ENCODE results near the gene CLIC5.

Gene CLIC5

DNA sequence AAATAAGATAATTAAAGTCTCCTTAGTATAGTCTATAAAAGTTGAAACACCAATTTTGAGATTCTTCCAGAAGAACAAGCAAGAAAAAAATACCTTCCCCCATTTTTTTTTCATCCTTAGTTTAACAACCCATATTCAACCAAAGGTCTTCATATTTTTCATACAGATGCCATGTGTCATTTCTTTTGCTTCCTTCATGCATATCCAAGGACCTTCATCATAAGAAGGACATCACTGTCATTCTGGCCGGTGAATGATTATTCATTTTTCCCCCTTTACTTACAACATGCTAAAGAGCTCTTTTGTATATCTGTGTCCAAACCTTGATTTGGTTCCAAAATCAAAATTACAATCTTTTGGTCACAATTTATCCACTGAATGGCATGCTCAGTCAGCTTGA lies 21.3 kb upstream of the CLIC5 start:
- Histone ChIP-seq H3K4me3 (ENCODE audit: control insufficient read depth in 1 of 7, extremely low read depth in 1 of 7, insufficient read depth in 4 of 7, low read depth in 2 of 7, low read length in 6 of 7) (no peak overlapping the region), H3K9me3 (ENCODE audit: control extremely low read depth in 1 of 5, control insufficient read depth in 4 of 5, insufficient read depth in 2 of 5, low read depth in 1 of 5, low read length in 4 of 5) (no peaks in the 10 kb centered on the region), H3K36me3 (ENCODE audit: control insufficient read depth in 4 of 4, insufficient read depth in 4 of 4, low read length in 3 of 4) (no peaks in the 10 kb centered on the region), H3K27ac (ENCODE audit: insufficient read depth in 1 of 2, low read depth in 1 of 2, low read length in 2 of 2, poor library complexity in 1 of 2, severe bottlenecking in 2 of 2) (no peak overlapping the region), H3K27me3 (replicated peaks in 2 of 5; ENCODE audit: control insufficient read depth in 4 of 5, insufficient read depth in 5 of 5, low read length in 4 of 5) (no peaks in the 10 kb centered on the region), H3K4me1 (ENCODE audit: control extremely low read depth in 1 of 4, control insufficient read depth in 4 of 4, insufficient read depth in 4 of 4, low read length in 3 of 4) (no peaks in the 10 kb centered on the region)
- WGBS (ENCODE audit: insufficient coverage), result 90% methylated on average over 1 of the region's 1 CpG
- CTCF ChIA-PET, result no interaction called here
- POLR2A ChIA-PET, result interaction anchor here (0.7 kb wide), 1 partner anchor 124 kb away, joined by 3 read pairs; no protein-coding TSS in a partner anchor
- no peak for DNase-seq

GRCh38 chr6:46035242-46035641 lies 19.6 kb upstream of the CLIC5 start:
- Histone ChIP-seq H3K27ac (ENCODE audit: insufficient read depth in 1 of 2, low read depth in 1 of 2, low read length in 2 of 2, poor library complexity in 1 of 2, severe bottlenecking in 2 of 2) (no peak overlapping the region), H3K36me3 (ENCODE audit: control insufficient read depth in 4 of 4, insufficient read depth in 4 of 4, low read length in 3 of 4) (no peaks in the 10 kb centered on the region), H3K9me3 (ENCODE audit: control extremely low read depth in 1 of 5, control insufficient read depth in 4 of 5, insufficient read depth in 2 of 5, low read depth in 1 of 5, low read length in 4 of 5) (no peaks in the 10 kb centered on the region), H3K4me1 (ENCODE audit: control extremely low read depth in 1 of 4, control insufficient read depth in 4 of 4, insufficient read depth in 4 of 4, low read length in 3 of 4) (no peaks in the 10 kb centered on the region), H3K27me3 (replicated peaks in 2 of 5; ENCODE audit: control insufficient read depth in 4 of 5, insufficient read depth in 5 of 5, low read length in 4 of 5) (no peaks in the 10 kb centered on the region), H3K4me3 (ENCODE audit: control insufficient read depth in 1 of 7, extremely low read depth in 1 of 7, insufficient read depth in 4 of 7, low read depth in 2 of 7, low read length in 6 of 7) (no peak overlapping the region)
- no CpG with 5 or more reads among the region's 1 CpG for WGBS (ENCODE audit: insufficient coverage)
- DNase-seq, result no peak
- ChIA-PET POLR2A (no interaction called here), CTCF (no interaction called here)

GRCh38 chr6:46032110-46032998 lies 16.7 kb upstream of the CLIC5 start:
- Histone ChIP-seq H3K36me3 (ENCODE audit: control insufficient read depth in 4 of 4, insufficient read depth in 4 of 4, low read length in 3 of 4) (no peaks in the 10 kb centered on the region), H3K4me1 (ENCODE audit: control extremely low read depth in 1 of 4, control insufficient read depth in 4 of 4, insufficient read depth in 4 of 4, low read length in 3 of 4) (no peaks in the 10 kb centered on the region), H3K9me3 (ENCODE audit: control extremely low read depth in 1 of 5, control insufficient read depth in 4 of 5, insufficient read depth in 2 of 5, low read depth in 1 of 5, low read length in 4 of 5) (no peaks in the 10 kb centered on the region), H3K27ac (ENCODE audit: insufficient read depth in 1 of 2, low read depth in 1 of 2, low read length in 2 of 2, poor library complexity in 1 of 2, severe bottlenecking in 2 of 2) (no peak overlapping the region), H3K4me3 (ENCODE audit: control insufficient read depth in 1 of 7, extremely low read depth in 1 of 7, insufficient read depth in 4 of 7, low read depth in 2 of 7, low read length in 6 of 7) (no peak overlapping the region), H3K27me3 (replicated peaks in 2 of 5; ENCODE audit: control insufficient read depth in 4 of 5, insufficient read depth in 5 of 5, low read length in 4 of 5) (no peaks in the 10 kb centered on the region)
- DNase-seq, result peak in 2 of 3 donors; percentile 22 to 33
- ChIA-PET POLR2A (interaction anchor here (0.6 kb wide), 1 partner anchor 11 kb away, joined by 3 read pairs; no protein-coding TSS in a partner anchor), CTCF (interaction anchor here (0.6 to 1.3 kb wide), 3 partner anchors 12 to 36 kb away, joined by 3 read pairs; no protein-coding TSS in a partner anchor)
- WGBS (ENCODE audit: insufficient coverage), result 83% methylated on average over 3 of the region's 6 CpGs

- no peaks in the 10 kb centered on the region for H3K4me1 ChIP-seq (ENCODE audit: control extremely low read depth in 1 of 4, control insufficient read depth in 4 of 4, insufficient read depth in 4 of 4, low read length in 3 of 4)
- CTCF ChIA-PET, result no interaction called here
- POLR2A ChIA-PET, result no interaction called here
These were observed 13.9 kb upstream of the CLIC5 start for GRCh38 chr6:46029602-46030001.

DNA sequence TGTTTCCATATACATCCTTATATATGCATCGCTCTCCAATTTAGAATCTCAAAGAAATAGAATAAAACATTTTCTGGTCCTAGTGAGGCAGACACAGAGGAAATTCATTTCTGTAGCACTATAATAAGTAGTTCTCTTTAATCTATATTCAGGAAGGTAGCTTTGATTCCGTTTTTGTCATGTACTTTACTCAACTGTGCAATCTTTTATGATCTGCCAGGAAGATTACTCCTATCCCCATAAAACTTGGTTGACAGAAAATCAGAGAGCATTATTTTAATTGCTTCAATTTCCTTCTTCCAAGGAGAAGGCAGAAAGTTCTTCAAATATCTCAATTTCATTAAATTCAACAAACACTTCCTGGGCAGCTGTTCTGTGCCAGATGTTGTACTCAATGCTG lies 10.6 kb upstream of the CLIC5 start:
- 100% methylated on average over 1 of the region's 2 CpGs for WGBS (ENCODE audit: insufficient coverage)
- no peak for DNase-seq
- peaks cover 0 to 3% (median 0%) of the 10 kb centered on the region in 5 experiments for H3K27me3 ChIP-seq (replicated peaks in 2 of 5; ENCODE audit: control insufficient read depth in 4 of 5, insufficient read depth in 5 of 5, low read length in 4 of 5)
- no peak overlapping the region for H3K27ac ChIP-seq (ENCODE audit: insufficient read depth in 1 of 2, low read depth in 1 of 2, low read length in 2 of 2, poor library complexity in 1 of 2, severe bottlenecking in 2 of 2)
- ChIA-PET POLR2A (no interaction called here), CTCF (no interaction called here)
- no peaks in the 10 kb centered on the region for H3K36me3 ChIP-seq (ENCODE audit: control insufficient read depth in 4 of 4, insufficient read depth in 4 of 4, low read length in 3 of 4)
- no peaks in the 10 kb centered on the region for H3K4me1 ChIP-seq (ENCODE audit: control extremely low read depth in 1 of 4, control insufficient read depth in 4 of 4, insufficient read depth in 4 of 4, low read length in 3 of 4)
- H3K9me3 ChIP-seq (ENCODE audit: control extremely low read depth in 1 of 5, control insufficient read depth in 4 of 5, insufficient read depth in 2 of 5, low read depth in 1 of 5, low read length in 4 of 5), result peaks cover 0 to 1% (median 0%) of the 10 kb centered on the region in 5 experiments
- no peak overlapping the region for H3K4me3 ChIP-seq (ENCODE audit: control insufficient read depth in 1 of 7, extremely low read depth in 1 of 7, insufficient read depth in 4 of 7, low read depth in 2 of 7, low read length in 6 of 7)

More at GRCh38 chr6:46029602-46030001, 13.9 kb upstream of the CLIC5 start:
- WGBS (ENCODE audit: insufficient coverage), result 100% methylated on average over 1 of the region's 1 CpG
- H3K9me3 ChIP-seq (ENCODE audit: control extremely low read depth in 1 of 5, control insufficient read depth in 4 of 5, insufficient read depth in 2 of 5, low read depth in 1 of 5, low read length in 4 of 5), result no peaks in the 10 kb centered on the region
- no peaks in the 10 kb centered on the region for H3K27me3 ChIP-seq (replicated peaks in 2 of 5; ENCODE audit: control insufficient read depth in 4 of 5, insufficient read depth in 5 of 5, low read length in 4 of 5)
- DNase-seq, result no peak
- H3K4me3 ChIP-seq (ENCODE audit: control insufficient read depth in 1 of 7, extremely low read depth in 1 of 7, insufficient read depth in 4 of 7, low read depth in 2 of 7, low read length in 6 of 7), result no peak overlapping the region
- no peak overlapping the region for H3K27ac ChIP-seq (ENCODE audit: insufficient read depth in 1 of 2, low read depth in 1 of 2, low read length in 2 of 2, poor library complexity in 1 of 2, severe bottlenecking in 2 of 2)
- no peaks in the 10 kb centered on the region for H3K36me3 ChIP-seq (ENCODE audit: control insufficient read depth in 4 of 4, insufficient read depth in 4 of 4, low read length in 3 of 4)

- POLR2A ChIA-PET, result no interaction called here
- Histone ChIP-seq H3K27me3 (replicated peaks in 2 of 5; ENCODE audit: control insufficient read depth in 4 of 5, insufficient read depth in 5 of 5, low read length in 4 of 5) (peaks cover 0 to 3% (median 0%) of the 10 kb centered on the region in 5 experiments), H3K36me3 (ENCODE audit: control insufficient read depth in 4 of 4, insufficient read depth in 4 of 4, low read length in 3 of 4) (no peaks in the 10 kb centered on the region), H3K9me3 (ENCODE audit: control extremely low read depth in 1 of 5, control insufficient read depth in 4 of 5, insufficient read depth in 2 of 5, low read depth in 1 of 5, low read length in 4 of 5) (peaks cover 0 to 1% (median 0%) of the 10 kb centered on the region in 5 experiments), H3K4me1 (ENCODE audit: control extremely low read depth in 1 of 4, control insufficient read depth in 4 of 4, insufficient read depth in 4 of 4, low read length in 3 of 4) (no peaks in the 10 kb centered on the region), H3K4me3 (ENCODE audit: control insufficient read depth in 1 of 7, extremely low read depth in 1 of 7, insufficient read depth in 4 of 7, low read depth in 2 of 7, low read length in 6 of 7) (no peak overlapping the region), H3K27ac (ENCODE audit: insufficient read depth in 1 of 2, low read depth in 1 of 2, low read length in 2 of 2, poor library complexity in 1 of 2, severe bottlenecking in 2 of 2) (no peak overlapping the region)
- no peak for DNase-seq
- WGBS (ENCODE audit: insufficient coverage), result 88% methylated on average over 3 of the region's 4 CpGs
- CTCF ChIA-PET, result no interaction called here
These were observed 9.9 kb upstream of the CLIC5 start for GRCh38 chr6:46025573-46025972.

DNA sequence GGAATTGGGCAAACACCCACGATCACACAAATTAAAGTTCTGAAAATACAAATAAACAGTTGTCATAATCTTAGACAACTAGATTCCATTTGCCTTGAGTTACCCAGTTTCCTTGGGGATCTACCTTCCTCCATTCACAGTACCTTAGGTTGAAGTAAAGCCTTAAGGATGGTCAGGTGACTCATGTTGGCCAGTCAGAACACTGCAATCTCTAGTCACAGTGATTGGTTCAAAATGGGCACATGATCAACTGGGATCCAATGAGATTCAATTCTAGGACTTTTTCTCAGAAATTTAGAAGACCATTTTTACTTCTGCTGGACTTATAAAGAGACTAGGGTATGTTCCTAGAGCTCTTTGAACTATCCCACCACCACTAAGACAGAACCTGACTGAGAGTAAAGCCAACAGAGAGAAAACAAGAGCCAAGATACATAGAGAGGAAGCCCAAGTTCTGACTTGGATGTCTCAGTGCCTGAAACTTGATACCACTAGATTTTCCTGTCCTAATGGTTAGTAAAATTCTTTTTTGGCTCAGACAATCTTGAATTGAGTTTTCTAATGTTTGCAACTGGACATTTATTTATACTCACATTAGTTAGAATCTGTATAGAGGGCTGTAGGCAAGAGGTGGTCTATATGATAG lies 8.6 kb upstream of the CLIC5 start:
- Histone ChIP-seq H3K4me1 (ENCODE audit: control extremely low read depth in 1 of 4, control insufficient read depth in 4 of 4, insufficient read depth in 4 of 4, low read length in 3 of 4) (no peaks in the 10 kb centered on the region), H3K27me3 (replicated peaks in 2 of 5; ENCODE audit: control insufficient read depth in 4 of 5, insufficient read depth in 5 of 5, low read length in 4 of 5) (peaks cover 0 to 3% (median 0%) of the 10 kb centered on the region in 5 experiments), H3K9me3 (ENCODE audit: control extremely low read depth in 1 of 5, control insufficient read depth in 4 of 5, insufficient read depth in 2 of 5, low read depth in 1 of 5, low read length in 4 of 5) (peaks cover 0 to 1% (median 0%) of the 10 kb centered on the region in 5 experiments), H3K4me3 (ENCODE audit: control insufficient read depth in 1 of 7, extremely low read depth in 1 of 7, insufficient read depth in 4 of 7, low read depth in 2 of 7, low read length in 6 of 7) (no peak overlapping the region), H3K36me3 (ENCODE audit: control insufficient read depth in 4 of 4, insufficient read depth in 4 of 4, low read length in 3 of 4) (no peaks in the 10 kb centered on the region), H3K27ac (ENCODE audit: insufficient read depth in 1 of 2, low read depth in 1 of 2, low read length in 2 of 2, poor library complexity in 1 of 2, severe bottlenecking in 2 of 2) (no peak overlapping the region)
- ChIA-PET CTCF (no interaction called here), POLR2A (no interaction called here)
- DNase-seq, result no peak
- no CpG with 5 or more reads among the region's 1 CpG for WGBS (ENCODE audit: insufficient coverage)
